GM18873 (cell line): Measurements from ENCODE around the gene ZNF91.
"Not testable (repeated sequence)": the region's sequence is repeated elsewhere in the genome, so short reads cannot be mapped to it uniquely, and the experiment has no call there.

Experiments used
- ATAC-seq: cut with Tn5 transposase; IDR thresholded peaks from one replicate; pipeline ENCODE4 v1.9.1; 2021; ENCODE audit warnings: mild to moderate bottlenecking, moderate library complexity, moderate number of reproducible peaks; ENCODE audit not compliant: unreplicated experiment, low FRiP score

Gene ZNF91

DNA sequence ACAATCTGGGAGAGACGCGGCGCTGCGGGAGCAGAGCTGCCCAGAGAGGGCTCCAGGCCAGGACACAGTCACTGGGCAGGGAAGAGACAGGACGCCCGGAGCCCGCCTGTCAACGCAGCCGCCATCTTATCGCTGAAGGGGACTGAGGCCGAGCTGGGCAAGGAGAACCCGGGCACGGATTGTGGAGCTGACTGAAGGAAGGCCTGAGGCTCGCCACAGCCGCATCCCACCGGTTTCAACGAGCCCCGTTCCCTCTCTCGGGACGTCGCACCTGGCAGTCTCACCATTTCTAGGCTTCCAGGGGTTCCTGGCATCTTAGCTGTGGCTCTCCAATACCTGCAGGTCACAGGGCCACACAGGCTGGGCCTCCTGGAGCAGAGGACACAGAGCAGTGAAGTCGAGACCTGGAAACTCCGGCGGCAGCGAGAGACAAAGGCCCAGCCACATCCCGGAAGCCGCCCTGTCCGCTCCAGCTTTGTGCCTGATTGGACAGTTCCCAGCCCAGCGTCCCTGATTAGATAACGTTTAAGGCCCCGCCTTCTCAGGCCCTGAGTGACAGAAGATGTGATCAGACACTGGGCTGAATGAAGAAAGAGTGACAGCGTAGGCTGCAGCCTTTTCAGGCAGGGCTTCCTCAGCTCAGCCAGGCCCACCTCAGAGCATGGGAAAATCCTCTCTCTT, at the start of gene ZNF91:
TSS of gene ZNF91 (minus strand) at position 431 of the 681 bp plus-strand sequence. CDS start at position 314, 117 bp downstream.
- peak; percentile 97 for ATAC-seq

DNA sequence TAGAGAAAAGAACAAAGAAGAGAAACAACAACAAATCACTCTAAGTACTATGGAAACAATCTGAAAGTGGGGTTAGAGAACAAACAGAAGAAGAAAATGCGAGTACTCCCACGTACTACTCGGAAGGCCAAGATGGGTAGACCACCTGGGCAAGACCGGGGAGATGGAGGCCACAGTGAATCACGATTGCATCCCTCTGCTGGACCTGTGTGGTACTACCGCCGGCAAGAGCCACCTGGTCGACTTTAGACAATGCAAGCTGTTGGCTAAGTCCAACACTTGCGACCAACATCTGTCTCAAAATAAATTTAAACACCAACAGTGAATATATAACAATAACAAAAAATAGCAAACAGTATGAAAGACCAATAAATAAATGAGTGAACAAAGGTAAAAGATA, 45.5 kb upstream of the ZNF91 start:
- ATAC-seq: no peak

DNA sequence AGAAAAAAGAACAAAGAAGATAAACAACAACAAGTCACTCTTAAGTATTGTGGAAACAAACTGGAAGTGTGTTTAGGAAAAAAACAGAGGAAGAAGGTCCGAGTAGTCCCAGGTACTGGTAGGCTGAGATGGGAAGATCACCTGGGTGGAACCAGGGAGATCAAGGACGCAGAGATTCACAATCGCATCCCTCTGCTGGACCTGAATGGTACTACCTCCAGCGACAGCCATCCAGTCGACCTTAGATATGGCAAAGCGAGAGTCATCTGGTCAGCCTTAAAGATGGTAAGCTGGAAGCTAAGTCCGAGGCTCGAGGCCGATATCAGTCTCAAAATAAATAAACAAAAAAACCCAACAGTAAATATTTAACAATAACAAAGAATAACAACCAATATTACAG, 44.9 kb upstream of the ZNF91 start:
- no peak for ATAC-seq

DNA sequence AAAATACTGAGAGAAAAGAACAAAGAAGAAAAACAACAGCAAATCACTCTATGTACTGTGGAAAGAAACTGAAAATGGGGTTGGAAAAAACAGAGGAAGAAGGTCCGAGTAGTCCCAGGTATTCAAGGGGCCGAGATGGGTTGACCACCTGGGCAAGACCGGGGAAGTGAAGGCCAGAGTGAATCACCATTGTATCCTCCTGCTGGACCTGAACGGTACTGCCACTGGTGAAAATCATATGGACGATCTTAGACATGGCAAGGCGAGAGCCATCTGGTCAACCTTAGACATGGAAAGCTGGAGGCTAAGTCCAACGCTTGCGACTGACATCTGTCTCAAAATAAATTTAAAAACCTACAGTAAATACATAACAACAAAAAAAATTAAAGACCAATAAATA, 44.4 kb upstream of the ZNF91 start:
- ATAC-seq: no peak

DNA sequence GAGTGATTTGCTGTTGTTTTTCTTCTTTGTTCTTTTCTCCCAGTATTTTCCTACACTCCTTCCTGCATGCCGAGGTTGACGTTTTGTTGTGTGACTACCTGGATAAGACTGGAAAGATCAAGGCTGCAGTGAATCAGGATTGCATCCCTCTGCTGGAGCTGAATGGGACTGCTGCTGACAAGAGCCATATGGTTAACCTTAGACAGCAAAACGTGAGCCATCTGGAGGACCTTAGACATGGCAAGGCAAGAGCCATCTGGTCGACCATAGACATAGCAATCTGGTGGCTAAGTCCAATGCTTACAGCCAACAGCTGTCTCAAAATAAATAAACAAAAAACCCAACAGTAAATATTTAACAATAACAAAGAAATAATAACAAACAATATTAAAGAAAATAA, 42.6 kb upstream of the ZNF91 start:
- no peak for ATAC-seq

DNA sequence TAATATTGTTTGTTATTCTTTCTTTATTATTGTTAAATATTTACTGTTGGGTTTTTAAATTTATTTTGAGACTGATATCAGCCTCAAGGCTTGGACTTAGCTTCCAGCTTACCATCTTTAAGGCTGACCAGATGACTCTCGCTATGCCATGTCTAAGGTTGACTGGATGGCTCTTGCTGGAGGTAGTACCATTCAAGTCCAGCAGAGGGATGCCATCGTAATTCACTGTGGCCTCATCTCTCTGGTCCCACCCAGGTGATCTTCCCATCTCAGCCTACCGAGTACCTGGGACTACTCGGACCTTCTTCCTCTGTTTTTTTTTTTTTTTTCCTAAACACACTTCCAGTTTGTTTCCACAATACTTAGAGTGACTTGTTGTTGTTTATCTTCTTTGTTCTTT, 41.7 kb upstream of the ZNF91 start:
- no peak for ATAC-seq

DNA sequence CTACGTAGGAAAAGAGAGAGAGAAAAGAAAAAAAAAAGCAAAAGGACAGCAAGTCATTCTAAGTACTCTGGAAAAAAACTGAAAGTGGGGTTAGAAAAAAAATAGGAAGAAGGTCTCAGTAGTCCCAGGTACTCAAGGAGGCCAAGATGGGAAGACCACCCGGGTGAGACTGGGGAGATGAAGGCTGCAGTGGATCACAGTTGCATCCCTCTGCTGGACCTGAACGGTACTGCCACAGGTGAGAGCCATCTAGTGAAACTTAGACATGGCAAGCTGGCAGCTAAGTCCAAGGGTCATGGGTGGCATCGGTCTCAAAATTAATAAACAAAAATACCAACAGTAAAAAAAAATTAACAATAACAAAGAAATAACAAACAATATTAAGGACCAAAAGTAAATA, 41.0 kb upstream of the ZNF91 start:
- no peak for ATAC-seq

DNA sequence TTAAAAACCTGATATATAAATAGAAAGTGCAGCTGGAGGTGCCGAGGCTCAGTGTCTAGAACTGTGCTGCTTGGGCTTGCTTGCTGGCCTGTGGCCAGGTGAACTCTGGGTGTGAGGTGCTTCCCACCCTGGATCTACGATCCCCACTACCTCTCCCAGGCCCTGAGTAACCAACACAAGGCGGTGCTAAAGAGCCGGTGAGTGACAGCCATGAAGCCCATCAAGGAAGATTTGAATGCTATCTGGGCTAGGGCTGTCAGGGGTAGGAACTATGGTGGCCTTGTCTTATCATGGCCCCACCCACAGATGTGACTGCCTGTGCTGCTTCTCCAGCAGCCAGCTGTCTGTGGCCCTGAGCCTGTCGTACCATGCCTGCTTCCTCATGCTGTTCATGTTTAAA, 25.6 kb upstream of the ZNF91 start:
- no peak for ATAC-seq

DNA sequence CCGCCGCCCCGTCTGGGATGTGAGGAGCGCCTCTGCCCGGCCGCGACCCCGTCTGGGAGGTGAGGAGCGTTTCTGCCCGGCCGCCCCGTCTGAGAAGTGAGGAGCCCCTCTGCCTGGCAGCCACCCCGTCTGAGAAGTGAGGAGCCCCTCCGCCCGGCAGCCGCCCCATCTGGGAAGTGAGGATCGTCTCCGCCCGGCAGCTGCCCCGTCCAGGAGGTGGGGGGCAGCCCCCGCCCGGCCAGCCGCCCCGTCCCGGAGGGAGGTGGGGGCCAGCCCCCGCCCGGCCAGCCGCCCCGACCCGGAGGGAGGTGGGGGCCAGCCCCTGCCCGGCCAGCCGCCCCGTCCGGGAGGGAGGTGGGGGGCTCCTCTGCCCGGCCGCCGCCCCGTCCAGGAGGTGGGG, 24.0 kb upstream of the ZNF91 start:
- ATAC-seq: not testable (repeated sequence)

DNA sequence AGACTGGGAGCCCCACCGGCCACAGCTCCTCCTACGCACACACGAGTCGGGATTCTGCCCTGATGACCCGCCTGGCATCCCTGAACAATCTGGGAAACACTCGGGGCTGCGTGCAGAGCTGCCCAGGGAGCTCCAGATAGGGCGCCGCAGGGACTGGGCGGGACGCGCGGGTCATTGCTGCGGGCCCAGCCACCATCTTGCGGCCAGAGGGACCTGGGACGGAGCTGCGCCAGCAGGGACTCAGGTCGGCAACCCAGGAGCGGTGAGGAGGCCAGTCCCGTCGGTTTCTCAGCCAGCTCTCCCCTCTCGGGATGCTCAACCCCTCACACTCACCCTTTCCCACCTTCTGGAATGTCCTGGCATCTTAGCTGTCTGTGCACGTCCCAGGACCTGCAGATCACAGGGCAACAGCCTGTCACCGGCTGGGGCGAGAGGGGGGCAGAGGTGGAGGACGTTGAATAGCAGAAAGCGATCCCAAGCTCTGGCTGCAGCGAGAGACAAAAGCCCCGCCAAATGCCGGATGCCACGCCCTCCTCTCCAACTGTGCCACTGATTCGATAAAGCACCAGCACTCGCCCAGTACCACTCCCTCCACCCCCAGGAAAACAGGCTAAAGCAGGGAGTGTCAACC, 20.4 kb upstream of the ZNF91 start:
- no peak for ATAC-seq

DNA sequence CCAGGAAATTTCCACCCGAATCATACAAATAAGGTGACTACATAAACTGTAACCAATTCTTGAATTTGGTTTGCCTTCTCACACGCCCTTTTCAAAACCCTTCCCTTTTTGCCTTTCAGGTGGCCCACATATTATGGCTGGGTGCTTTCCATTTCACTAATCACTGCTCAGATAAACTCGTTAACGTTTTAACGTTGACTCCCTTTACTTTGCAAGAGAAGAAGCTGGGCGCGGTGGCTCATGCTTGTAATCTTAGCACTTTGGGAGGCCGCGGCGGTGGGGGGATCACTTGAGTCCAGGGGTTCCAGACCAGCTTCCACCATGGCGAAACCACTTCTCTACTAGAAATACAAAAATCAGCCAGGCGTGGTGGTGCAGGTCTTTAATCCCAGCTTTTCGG, 19.8 kb upstream of the ZNF91 start:
- ATAC-seq: no peak

DNA sequence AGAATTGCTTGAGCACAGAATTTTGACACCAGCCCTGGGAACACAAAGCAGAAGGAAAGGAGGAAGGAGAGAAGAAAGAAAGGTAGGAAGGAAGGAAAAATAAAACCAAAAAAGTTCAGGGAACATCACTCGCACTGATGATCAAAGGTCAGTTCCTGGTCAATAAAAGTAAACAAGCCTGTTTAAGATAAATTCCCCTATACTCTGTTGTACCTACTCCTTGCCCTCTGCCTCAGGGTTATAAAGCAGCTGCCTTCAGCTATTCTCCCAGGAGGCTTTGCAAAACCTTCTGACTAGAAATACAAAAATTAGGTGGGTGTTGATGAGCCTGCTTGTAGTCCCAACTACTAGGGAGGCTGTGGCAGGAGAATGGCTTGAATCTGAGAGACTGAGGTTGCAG, 14.9 kb upstream of the ZNF91 start:
- ATAC-seq: no peak

DNA sequence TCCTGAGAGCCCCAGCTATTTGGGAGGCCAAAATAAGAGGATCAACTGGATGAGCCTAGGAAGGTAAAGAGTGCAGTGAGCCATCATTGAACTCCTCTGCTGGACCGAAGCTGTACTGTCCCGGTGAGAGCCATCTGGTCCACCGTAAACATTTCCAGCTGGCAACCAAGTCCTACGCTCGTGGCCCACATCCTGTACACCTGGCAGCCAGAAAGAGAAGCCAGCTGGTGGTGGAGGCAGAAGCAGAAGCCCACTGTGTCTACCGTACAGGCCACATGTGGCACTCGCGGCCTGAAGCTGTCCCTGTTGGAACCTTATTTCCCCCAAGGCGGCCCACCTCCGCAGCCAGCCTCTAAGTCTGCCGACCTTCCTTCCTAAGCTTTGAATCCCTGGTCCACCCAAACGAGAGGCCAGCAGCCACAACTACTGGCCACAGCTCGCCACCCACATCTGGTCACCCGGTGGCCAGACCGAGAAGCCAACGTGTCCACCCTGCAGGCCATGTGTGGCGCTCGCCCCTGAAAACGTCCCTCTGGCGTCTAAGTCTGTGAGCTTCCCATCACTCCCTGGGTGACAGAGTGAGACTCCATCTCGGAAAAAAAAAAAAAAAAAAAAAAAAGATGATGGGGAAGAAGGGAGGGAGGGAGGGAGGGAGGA, 14.2 kb upstream of the ZNF91 start:
- ATAC-seq: no peak

DNA sequence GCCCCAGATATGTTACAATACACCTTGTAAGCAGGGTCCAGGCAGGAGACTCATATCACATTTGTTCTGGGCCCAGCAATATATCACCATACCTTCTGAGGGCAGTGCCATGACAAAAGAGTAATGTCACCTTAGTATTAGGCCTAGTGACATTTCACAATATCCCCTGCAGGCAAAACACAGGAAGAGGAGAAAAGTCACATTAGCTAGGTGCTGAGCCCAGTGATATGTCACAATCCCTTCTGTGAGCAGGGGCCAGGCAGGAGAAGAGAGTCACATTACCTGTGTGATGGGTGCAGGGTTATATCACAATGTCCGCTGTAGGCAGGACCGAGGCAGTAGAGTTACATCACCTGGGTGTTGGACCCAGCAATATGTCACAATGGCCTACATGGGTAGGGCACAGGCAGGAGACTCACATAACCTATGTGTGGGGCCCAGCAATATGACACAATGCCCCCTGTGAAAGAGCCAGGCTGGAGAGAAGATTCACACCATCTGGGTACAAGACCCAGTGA, 12.4 kb upstream of the ZNF91 start:
- ATAC-seq: no peak

DNA sequence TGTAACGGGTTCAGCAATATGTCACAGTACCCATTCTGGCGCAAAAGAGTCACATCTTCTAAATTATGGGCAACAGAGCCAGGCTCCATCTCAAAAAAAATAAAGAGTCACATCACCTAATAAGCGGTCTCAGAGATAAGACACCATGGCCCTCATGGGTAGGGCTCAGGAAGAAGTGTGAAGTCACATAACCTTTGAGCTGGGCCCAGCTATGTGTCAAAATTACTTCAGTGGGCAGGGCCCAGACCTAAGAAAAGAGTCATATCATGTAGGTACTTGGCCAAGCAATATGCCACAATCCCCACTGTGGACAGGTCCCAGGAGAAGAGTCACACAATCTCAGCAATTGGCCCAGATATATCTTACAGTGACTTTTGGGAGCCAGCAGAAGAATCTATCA, 11.4 kb upstream of the ZNF91 start:
- ATAC-seq: no peak

DNA sequence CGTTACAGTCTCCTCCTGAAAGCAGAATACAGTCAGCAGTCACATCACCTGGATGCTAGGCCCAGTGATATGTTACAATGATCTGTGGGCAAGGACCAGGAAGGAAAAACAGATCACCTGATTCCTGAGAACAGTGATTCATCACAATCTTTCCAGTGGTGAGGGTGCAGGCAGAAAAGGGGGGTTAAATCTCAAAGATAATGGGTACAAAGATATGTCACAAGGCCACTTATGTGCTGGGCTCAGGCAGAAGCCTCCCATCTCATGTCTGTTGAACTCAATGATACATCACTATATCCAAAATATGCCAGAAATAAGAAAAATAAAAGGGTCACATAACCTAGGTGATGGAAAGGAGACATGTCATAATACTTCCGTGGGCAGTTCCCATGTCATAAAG, 10.8 kb upstream of the ZNF91 start:
- ATAC-seq: no peak

DNA sequence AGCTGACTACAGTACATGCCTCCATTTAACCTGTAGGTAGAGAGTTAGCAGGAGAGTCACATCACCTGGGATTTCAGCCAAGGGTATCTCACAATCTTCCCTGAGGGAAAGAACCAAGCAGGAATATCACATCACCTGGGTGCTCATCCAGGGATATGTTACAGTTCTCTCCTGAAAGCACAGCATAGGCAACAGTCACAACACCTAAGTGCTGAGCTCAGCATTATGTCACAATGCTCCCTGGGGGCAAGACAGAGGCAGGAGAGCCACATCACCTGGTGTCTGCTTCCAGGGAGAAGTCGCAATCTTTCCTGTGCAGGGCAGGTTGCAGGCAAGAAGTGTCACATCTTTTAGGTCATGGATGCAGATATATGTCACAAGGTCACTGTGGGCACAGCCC, 9.4 kb upstream of the ZNF91 start:
- no peak for ATAC-seq

DNA sequence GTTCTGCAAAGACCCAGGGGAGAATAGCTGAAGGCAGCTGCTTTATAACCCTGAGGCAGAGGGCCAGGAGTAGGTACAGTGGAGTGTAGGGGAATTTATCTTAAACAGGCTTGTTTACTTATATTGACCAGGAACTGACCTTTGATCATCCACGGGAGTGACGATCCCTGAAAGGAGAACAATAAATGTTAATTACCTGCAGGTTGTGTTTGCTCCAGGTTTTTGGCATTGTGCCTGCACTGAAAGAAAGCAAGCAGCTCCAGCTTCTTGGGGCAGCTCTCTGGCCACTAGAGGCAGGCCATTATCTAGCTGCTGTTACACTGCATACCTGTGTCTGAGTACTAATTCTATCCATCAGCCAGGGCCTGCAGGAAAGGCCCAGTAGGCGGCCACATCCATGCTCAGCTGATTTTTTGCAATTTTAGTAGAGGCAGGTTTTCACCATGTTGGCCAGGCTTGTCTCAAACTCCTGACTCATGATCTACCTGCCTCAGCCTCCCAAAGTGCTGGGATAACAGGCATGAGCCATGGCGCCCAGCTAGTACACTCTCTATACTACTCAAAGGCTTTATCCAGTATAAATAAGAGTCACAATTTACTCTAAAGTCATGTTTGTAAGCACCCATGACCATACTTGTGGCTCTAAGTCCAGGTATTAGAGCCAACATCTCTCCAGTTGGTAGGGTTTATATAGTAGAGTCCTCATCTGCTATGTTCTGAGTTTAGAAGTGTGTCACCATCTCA, 8.5 kb upstream of the ZNF91 start:
- no peak for ATAC-seq

DNA sequence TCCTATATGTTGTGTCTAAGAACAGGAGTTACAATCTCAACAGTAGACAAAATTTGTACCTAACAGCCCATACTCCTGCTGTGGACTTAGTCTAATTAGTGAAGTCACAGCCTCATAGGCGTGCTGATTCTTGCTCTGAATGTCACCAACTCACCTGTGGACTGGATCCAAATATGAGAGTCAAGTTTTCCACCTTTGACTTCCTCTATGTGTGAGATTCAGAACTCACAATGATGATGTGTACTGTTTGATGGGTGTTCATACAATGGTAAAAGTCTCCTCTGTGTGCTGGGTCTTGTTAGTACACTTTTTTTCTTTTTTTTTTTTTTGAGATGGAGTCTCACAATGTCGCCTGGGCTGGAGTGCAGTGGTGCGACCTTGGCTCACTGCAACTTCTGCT, 7.8 kb upstream of the ZNF91 start:
- ATAC-seq: no peak

DNA sequence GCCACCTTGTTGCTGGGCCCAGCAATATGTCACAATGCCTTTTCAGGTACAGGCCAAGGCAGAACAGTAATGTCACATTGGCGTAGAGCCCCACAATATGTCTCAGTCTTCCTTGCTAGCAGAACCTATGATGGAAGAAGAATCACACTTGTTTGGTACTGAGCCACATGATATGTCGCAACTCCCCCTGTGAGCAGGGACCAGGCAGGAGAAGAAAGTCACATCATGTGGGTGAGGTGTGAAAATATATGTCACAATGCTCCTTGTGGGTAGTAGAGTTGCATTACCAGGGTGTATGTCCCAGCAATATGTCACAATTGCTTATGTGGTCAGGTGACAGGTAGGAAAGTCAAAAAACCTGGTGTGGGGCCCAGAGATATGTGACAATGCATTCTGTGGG, 7.1 kb upstream of the ZNF91 start:
- no peak for ATAC-seq

DNA sequence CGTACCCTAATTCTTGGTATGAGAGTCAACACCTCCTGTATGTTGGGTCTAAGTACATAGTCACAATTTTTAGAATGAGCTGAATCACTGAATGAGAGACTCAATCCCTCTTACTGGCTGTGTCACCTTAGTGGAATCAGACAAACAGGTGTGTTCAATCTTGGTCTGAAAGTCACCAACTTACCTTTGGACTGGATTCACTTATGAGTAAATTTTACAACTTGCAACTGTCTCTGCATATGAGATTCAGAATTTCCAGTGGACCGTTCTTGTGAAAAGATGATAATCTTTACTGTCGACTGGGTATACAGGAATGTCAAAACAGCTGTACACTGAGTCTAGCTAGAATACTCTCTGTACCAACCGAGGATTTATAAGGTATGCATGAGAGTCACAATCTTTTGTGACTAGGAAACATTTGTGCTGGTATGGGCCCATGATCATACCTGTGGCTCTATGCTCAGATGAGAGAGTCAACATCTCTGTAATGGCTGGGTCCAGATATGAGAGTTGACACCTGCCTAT, 5.9 kb upstream of the ZNF91 start:
- no peak for ATAC-seq
